ENCODE measurements around the gene MICAL2.

- TF ChIP-seq CEBPB (IDR thresholded peaks at IDR 0.05) (no peak), ZBTB7A (IDR thresholded peaks at IDR 0.05; ENCODE audit: low read depth) (no peak), RAD21 (IDR thresholded peaks at IDR 0.05; ENCODE audit: low read depth) (no peak)
These were observed 86.5 kb downstream of the MICAL2 start for GRCh38 chr11:12196872-12197271.

Data from Ishikawa (cell line).